Ectodermal cell (in vitro differentiated cells): ENCODE results near the gene WASF2.

Experiments
- H3K27ac ChIP-seq: 2 replicates; pipeline ENCODE4 v1.7.0; 2013; ENCODE audit warnings: mild to moderate bottlenecking, low read depth, low read length; ENCODE audit not compliant: insufficient read depth, poor library complexity, severe bottlenecking
- H3K27me3 ChIP-seq: 2 replicates; pipeline ENCODE4 v1.7.0; 2013; ENCODE audit warnings: mild to moderate bottlenecking, low read length; ENCODE audit not compliant: insufficient read depth, control insufficient read depth, poor library complexity, severe bottlenecking
- H3K36me3 ChIP-seq: one replicate; pipeline ENCODE4 v1.7.0; 2013; ENCODE audit warnings: low read length; ENCODE audit not compliant: control insufficient read depth, insufficient read depth
- H3K4me1 ChIP-seq: one replicate; pipeline ENCODE4 v1.7.0; 2013; ENCODE audit warnings: low read length; ENCODE audit not compliant: control insufficient read depth, insufficient read depth
- H3K4me3 ChIP-seq: 2 replicates; pipeline ENCODE4 v1.7.0; 2013; ENCODE audit warnings: low read depth, low read length, control low read depth; ENCODE audit not compliant: insufficient read depth
- H3K9me3 ChIP-seq: 2 replicates; pipeline ENCODE4 v1.7.0; 2013; ENCODE audit warnings: mild to moderate bottlenecking, low read length, moderate library complexity; ENCODE audit not compliant: control insufficient read depth
- WGBS, 2 experiments: methylation state at CpG; one replicate each; pipeline ENCODE4 v1.1.7; 2013; ENCODE audit warnings: missing lambda C conversion rate in 2 of 2; 5-methylcytosine and 5-hydroxymethylcytosine counted together

Gene WASF2

GRCh38 chr1:27359822-27360158, 130.2 kb downstream of the WASF2 start:
- H3K4me3 ChIP-seq = peak overlapping the region; percentile 45
- peaks cover 43% of the 10 kb centered on the region for H3K27me3 ChIP-seq
- 58 to 65% methylated on average over 9 of the region's 9 CpGs for WGBS, 2 experiments
- H3K4me1 ChIP-seq = peaks cover 21% of the 10 kb centered on the region
- no peak overlapping the region for H3K27ac ChIP-seq
- no peaks in the 10 kb centered on the region for H3K9me3 ChIP-seq
- H3K36me3 ChIP-seq = no peaks in the 10 kb centered on the region

- WGBS, 2 experiments = 92 to 94% methylated on average over 5 of the region's 5 CpGs
- Histone ChIP-seq H3K4me1 (peaks cover 14% of the 10 kb centered on the region), H3K27ac (no peak overlapping the region), H3K27me3 (peaks cover 43% of the 10 kb centered on the region), H3K9me3 (no peaks in the 10 kb centered on the region), H3K4me3 (no peak overlapping the region), H3K36me3 (no peaks in the 10 kb centered on the region)
Observed at GRCh38 chr1:27358928-27359313, 131.0 kb downstream of the WASF2 start.

GRCh38 chr1:27358038-27358927, 131.7 kb downstream of the WASF2 start:
- no peaks in the 10 kb centered on the region for H3K9me3 ChIP-seq
- H3K27me3 ChIP-seq = peaks cover 43% of the 10 kb centered on the region
- WGBS, 2 experiments = 94 to 96% methylated on average over 21 of the region's 21 CpGs

GRCh38 chr1:27357281-27358037, 132.5 kb downstream of the WASF2 start:
- no peak overlapping the region for H3K27ac ChIP-seq
- 34 to 35% methylated on average over 40 of the region's 40 CpGs for WGBS, 2 experiments
- H3K4me1 ChIP-seq = peaks cover 8% of the 10 kb centered on the region
- no peaks in the 10 kb centered on the region for H3K9me3 ChIP-seq
- H3K4me3 ChIP-seq = no peak overlapping the region
- no peaks in the 10 kb centered on the region for H3K36me3 ChIP-seq
- H3K27me3 ChIP-seq = peaks cover 43% of the 10 kb centered on the region

More at GRCh38 chr1:27358038-27358927, 131.7 kb downstream of the WASF2 start:
- no peaks in the 10 kb centered on the region for H3K36me3 ChIP-seq
- H3K27ac ChIP-seq = no peak overlapping the region
- H3K4me1 ChIP-seq = peaks cover 8% of the 10 kb centered on the region
- no peak overlapping the region for H3K4me3 ChIP-seq

DNA sequence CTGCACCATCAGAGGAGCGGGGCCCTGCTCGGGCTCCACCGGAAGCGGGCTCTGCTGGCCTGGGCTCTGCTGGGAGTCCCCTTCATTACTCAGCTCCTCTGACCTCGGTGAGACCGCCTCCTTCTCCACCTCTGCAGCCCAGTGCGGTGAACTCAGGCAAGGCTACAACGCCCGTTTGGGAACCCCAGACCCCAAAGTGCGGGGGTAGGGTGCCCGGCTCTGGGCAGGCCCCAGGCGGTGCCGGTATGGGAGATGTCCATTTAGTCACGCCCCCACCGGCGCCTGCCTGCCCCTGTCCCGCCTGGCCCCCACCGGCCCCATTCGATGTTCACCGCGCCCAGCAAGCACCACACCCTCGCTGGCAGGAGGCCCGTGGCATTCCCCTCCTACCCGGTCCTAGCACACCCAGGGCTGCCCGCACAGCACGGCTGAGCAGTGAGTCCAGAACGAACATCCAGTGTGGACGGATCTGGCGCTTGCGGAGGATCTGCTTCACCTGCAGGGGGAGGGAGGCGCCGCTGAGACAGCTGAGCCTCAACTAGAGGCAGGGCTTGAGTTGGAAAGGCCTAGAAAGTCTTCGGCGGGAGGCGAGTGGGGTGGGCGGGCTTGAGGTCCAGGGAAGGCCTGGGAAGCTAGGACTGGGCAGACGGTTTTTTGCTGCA, 133.2 kb downstream of the WASF2 start:
- WGBS, 2 experiments = 91% methylated on average over 37 of the region's 37 CpGs
- H3K36me3 ChIP-seq = no peaks in the 10 kb centered on the region
- H3K27me3 ChIP-seq = peaks cover 42% of the 10 kb centered on the region
- H3K27ac ChIP-seq = no peak overlapping the region
- H3K4me1 ChIP-seq = peaks cover 8% of the 10 kb centered on the region
- H3K9me3 ChIP-seq = no peaks in the 10 kb centered on the region
- no peak overlapping the region for H3K4me3 ChIP-seq

- Histone ChIP-seq H3K9me3 (no peaks in the 10 kb centered on the region), H3K4me1 (peaks cover 8% of the 10 kb centered on the region), H3K27ac (no peak overlapping the region), H3K4me3 (no peak overlapping the region), H3K27me3 (peaks cover 37% of the 10 kb centered on the region), H3K36me3 (no peaks in the 10 kb centered on the region)
- WGBS, 2 experiments = 94 to 96% methylated on average over 13 of the region's 13 CpGs
Observed at GRCh38 chr1:27356277-27356618, 133.7 kb downstream of the WASF2 start.

DNA sequence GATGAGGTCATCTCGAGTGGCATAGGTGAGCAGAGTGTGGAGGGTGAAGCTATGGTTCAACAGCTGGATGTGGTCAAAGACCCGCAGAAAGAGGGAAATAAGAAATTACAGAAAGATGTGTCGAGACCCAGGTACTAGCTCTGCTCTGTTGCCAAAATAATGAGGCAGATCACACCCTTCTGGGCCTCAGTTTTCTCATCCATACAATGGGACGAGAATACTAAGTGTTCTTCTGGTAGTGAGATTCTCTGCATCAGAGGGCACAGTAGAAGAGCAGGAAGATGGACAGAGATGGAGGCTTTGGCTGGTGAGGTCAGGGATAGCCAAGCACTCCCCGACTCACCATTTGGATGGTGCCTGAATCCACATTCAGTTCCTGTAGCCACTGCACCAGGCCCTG, 134.3 kb downstream of the WASF2 start:
- WGBS, 2 experiments = 94 to 96% methylated on average over 5 of the region's 5 CpGs
- Histone ChIP-seq H3K4me3 (no peak overlapping the region), H3K36me3 (no peaks in the 10 kb centered on the region), H3K27ac (no peak overlapping the region), H3K4me1 (peaks cover 4% of the 10 kb centered on the region), H3K9me3 (no peaks in the 10 kb centered on the region), H3K27me3 (peaks cover 34% of the 10 kb centered on the region)
